HepG2 (cell line): ENCODE results near the gene SMIM28.

Experiments
- ARID4A ChIP-seq: sonication (generic); formaldehyde crosslinking; IDR thresholded peaks from 2 replicates; pipeline ENCODE4 v1.5.0; 2020; ENCODE audit warnings: mild to moderate bottlenecking, missing genetic modification reagents, borderline replicate concordance
- ARNTL ChIP-seq: sonication (generic); formaldehyde crosslinking; IDR thresholded peaks from 2 replicates; pipeline ENCODE4 v1.4.0; 2020; ENCODE audit warnings: mild to moderate bottlenecking, missing genetic modification reagents
- BHLHE40 ChIP-seq: IDR thresholded peaks from 2 replicates; pipeline ENCODE4 v1.6.1; 2011; ENCODE audit warnings: low read length, improper control_type of control experiment
- IRF2 ChIP-seq: IDR thresholded peaks from 2 replicates; pipeline ENCODE4 v1.6.1; 2018; ENCODE audit warnings: missing genetic modification reagents, missing compliant biosample characterization
- RAD21 ChIP-seq: fragments of 450-650 bp; formaldehyde crosslinking; IDR thresholded peaks from 2 replicates; pipeline ENCODE4 v1.5.0; 2020; ENCODE audit warnings: mild to moderate bottlenecking
- RARG ChIP-seq: sonication (generic); formaldehyde crosslinking; IDR thresholded peaks from 2 replicates; pipeline ENCODE4 v1.4.0; 2020; ENCODE audit warnings: low read depth, mild to moderate bottlenecking, missing genetic modification reagents
- STAT6 ChIP-seq: sonication (generic); formaldehyde crosslinking; IDR thresholded peaks from 2 replicates; pipeline ENCODE4 v1.4.0; 2020; ENCODE audit warnings: missing genetic modification reagents, mild to moderate bottlenecking, borderline replicate concordance

GRCh38 chr6:138336221-138336620 lies 41.5 kb upstream of the SMIM28 start:
- TF ChIP-seq RAD21 (no peak), RARG (CRISPR knock-in tag) (no peak), ARID4A (CRISPR knock-in tag) (no peak), ARNTL (CRISPR knock-in tag) (no peak), STAT6 (CRISPR knock-in tag) (no peak), IRF2 (no peak), BHLHE40 (no peak)
